Prostate gland (tissue), 2 donors: Measurements from ENCODE around the gene RIF1.

Experiments
- POLR2A ChIP-seq: fragments of 450-650 bp; IDR thresholded peaks from one replicate; pipeline ENCODE4 v1.6.1; 2016; ENCODE audit warnings: antibody characterized with exemption, mild to moderate bottlenecking
- POLR2AphosphoS5 ChIP-seq: sonication (generic); formaldehyde crosslinking; IDR thresholded peaks from one replicate; pipeline ENCODE4 v1.6.1; 2017; ENCODE audit warnings: antibody characterized with exemption
- TF ChIP-seq, protein P1 (sequence below), 4 experiments: fragments of 200-600 bp in 2 of 4; fragments of 450-650 bp in 2 of 4; sonication (generic) in 2 of 4; IDR thresholded peaks; 1 replicate in 3 of 4; 2 replicates in 1 of 4; pipeline ENCODE4 v1.5.1; 2016 to 2019; ENCODE audit warnings: antibody characterized with exemption in 4 of 4, mild to moderate bottlenecking in 2 of 4, moderate library complexity in 2 of 4

- TF ChIP-seq POLR2A: no peak
- TF ChIP-seq, protein P1, sequence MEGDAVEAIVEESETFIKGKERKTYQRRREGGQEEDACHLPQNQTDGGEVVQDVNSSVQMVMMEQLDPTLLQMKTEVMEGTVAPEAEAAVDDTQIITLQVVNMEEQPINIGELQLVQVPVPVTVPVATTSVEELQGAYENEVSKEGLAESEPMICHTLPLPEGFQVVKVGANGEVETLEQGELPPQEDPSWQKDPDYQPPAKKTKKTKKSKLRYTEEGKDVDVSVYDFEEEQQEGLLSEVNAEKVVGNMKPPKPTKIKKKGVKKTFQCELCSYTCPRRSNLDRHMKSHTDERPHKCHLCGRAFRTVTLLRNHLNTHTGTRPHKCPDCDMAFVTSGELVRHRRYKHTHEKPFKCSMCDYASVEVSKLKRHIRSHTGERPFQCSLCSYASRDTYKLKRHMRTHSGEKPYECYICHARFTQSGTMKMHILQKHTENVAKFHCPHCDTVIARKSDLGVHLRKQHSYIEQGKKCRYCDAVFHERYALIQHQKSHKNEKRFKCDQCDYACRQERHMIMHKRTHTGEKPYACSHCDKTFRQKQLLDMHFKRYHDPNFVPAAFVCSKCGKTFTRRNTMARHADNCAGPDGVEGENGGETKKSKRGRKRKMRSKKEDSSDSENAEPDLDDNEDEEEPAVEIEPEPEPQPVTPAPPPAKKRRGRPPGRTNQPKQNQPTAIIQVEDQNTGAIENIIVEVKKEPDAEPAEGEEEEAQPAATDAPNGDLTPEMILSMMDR (IDR thresholded peaks at IDR 0.05): no peak
- no peak for TF ChIP-seq POLR2AphosphoS5
These were observed 8.6 kb upstream of the RIF1 start for GRCh38 chr2:151401149-151401548.
